Measurements from ENCODE around the gene MMP28. TPM values are rescaled to one million over a fixed set of nuclear protein-coding genes. Genes with fewer than 3 reads are reported as not detected.
A peak's percentile ranks its signal among the peaks of the same experiment; 100 is the strongest.

MMP28 gene
- total RNA-seq, 1 experiment from 2014 or later, result not detected

DNA sequence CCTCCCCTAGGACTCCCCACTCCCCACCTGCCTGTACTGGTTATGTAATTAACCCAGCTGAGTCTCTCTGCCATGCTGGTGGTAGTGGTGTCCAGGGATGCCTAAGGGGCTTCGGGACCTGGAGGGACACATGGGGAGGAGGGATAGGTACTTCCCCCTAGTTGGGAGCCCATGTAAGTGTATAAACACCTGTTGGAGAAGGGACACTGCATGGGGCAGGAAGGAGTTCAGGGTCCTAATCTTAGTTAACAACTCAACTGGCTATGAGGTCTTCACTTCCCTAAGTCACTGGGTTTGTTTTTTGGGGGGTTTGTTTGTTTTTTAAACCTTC, 62.7 kb downstream of the MMP28 start:
- Mint-ChIP-seq H3K9me3 (no peaks in the 10 kb centered on the region), H3K27me3 (ENCODE audit: low read depth) (peaks cover 33% of the 10 kb centered on the region), H3K36me3 (ENCODE audit: insufficient read depth in 1 of 3, low read depth in 3 of 3) (no peaks in the 10 kb centered on the region; a peak in 1 of 7 replicates), H3K4me1 (peaks cover 29 to 37% of the 10 kb centered on the region in 2 experiments), H3K4me3 (peak overlapping the region; percentile 81 to 92), H3K27ac (no peak overlapping the region)
- Histone ChIP-seq H3K23ac (ENCODE audit: insufficient read length, low read depth, low read length) (no peak overlapping the region), H3K4me2 (ENCODE audit: insufficient read depth, insufficient read length, low read length) (peak overlapping the region; percentile 70), H3K79me1 (ENCODE audit: insufficient read depth, low read depth, low read length, poor library complexity, severe bottlenecking) (no peaks in the 10 kb centered on the region), H3K23me2 (ENCODE audit: insufficient read length, low read depth, low read length, poor library complexity, severe bottlenecking) (peaks cover 6% of the 10 kb centered on the region), H3K27ac (ENCODE audit: insufficient read length, low read depth, low read length) (no peak overlapping the region), H3K4me1 (ENCODE audit: insufficient read depth, low read length) (peaks cover 3% of the 10 kb centered on the region; the same call in 1 of the 2 replicates), H2AK5ac (ENCODE audit: insufficient read length, low read length) (no peak overlapping the region), H2BK15ac (ENCODE audit: low read depth, low read length) (no peak overlapping the region), H3K56ac (ENCODE audit: insufficient read length, low read depth, low read length) (no peak overlapping the region), H4K20me1 (ENCODE audit: control insufficient read depth, insufficient read depth, insufficient read length) (no peaks in the 10 kb centered on the region), H2BK120ac (ENCODE audit: low read depth, low read length, poor library complexity, severe bottlenecking) (no peak overlapping the region), H3K79me2 (ENCODE audit: insufficient read depth, low read length) (no peaks in the 10 kb centered on the region), H4K8ac (replicated peaks; ENCODE audit: insufficient read length, low read depth, low read length) (no peak overlapping the region), H3K9ac (ENCODE audit: extremely low read depth, insufficient read length, low read length) (no peak overlapping the region), H3K9me3 (ENCODE audit: control insufficient read depth, low read depth, low read length) (no peaks in the 10 kb centered on the region), H3K18ac (ENCODE audit: insufficient read length, low read depth, low read length) (no peak overlapping the region), H3K14ac (ENCODE audit: insufficient read depth, low read length) (no peak overlapping the region), H3T11ph (ENCODE audit: low read length) (no peak overlapping the region), H4K5ac (ENCODE audit: insufficient read length, low read depth, low read length) (no peak overlapping the region), H2AFZ (ENCODE audit: low read length) (no peak overlapping the region), H3K27me3 (ENCODE audit: insufficient read depth, low read length) (no peaks in the 10 kb centered on the region), H2BK12ac (ENCODE audit: insufficient read length, low read depth, low read length) (no peak overlapping the region), H2BK5ac (ENCODE audit: insufficient read length, low read length) (no peak overlapping the region), H2BK20ac (ENCODE audit: low read depth, low read length, poor library complexity, severe bottlenecking) (no peak overlapping the region), H4K91ac (ENCODE audit: insufficient read length, low read depth, low read length) (no peak overlapping the region), H3K4ac (ENCODE audit: low read depth, low read length) (no peak overlapping the region)
- TF ChIP-seq, protein P1, sequence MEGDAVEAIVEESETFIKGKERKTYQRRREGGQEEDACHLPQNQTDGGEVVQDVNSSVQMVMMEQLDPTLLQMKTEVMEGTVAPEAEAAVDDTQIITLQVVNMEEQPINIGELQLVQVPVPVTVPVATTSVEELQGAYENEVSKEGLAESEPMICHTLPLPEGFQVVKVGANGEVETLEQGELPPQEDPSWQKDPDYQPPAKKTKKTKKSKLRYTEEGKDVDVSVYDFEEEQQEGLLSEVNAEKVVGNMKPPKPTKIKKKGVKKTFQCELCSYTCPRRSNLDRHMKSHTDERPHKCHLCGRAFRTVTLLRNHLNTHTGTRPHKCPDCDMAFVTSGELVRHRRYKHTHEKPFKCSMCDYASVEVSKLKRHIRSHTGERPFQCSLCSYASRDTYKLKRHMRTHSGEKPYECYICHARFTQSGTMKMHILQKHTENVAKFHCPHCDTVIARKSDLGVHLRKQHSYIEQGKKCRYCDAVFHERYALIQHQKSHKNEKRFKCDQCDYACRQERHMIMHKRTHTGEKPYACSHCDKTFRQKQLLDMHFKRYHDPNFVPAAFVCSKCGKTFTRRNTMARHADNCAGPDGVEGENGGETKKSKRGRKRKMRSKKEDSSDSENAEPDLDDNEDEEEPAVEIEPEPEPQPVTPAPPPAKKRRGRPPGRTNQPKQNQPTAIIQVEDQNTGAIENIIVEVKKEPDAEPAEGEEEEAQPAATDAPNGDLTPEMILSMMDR (conservative IDR thresholded peaks at IDR 0.05), result no peak
- no peak for DNase-seq
- no CpG with 5 or more reads among the region's 1 CpG for WGBS (ENCODE audit: extremely low coverage, insufficient read length, low lambda C conversion rate)

All from H9 (cell line).